Smooth muscle cell (in vitro differentiated cells): ENCODE results near the gene OR13C3. TPM values are rescaled to one million over a fixed set of nuclear protein-coding genes. Genes with fewer than 3 reads are reported as not detected.

Source experiments
- DNase-seq: peaks from one replicate; lab custom pipeline; 2025; ENCODE audit not compliant: unreplicated experiment; lab: John Stamatoyannopoulos, UW
- H2AFZ ChIP-seq: fragments of 200-600 bp; sonication (generic); 2 replicates; pipeline ENCODE4 v1.6.0; 2016; ENCODE audit warnings: antibody characterized with exemption, low read depth, mild to moderate bottlenecking
- H3F3A ChIP-seq: fragments of 200-600 bp; sonication (generic); 2 replicates; pipeline ENCODE4 v1.6.0; 2017; ENCODE audit warnings: antibody characterized with exemption, low read depth
- H3K27ac ChIP-seq: fragments of 200-600 bp; sonication (generic); 2 replicates; pipeline ENCODE4 v1.5.1; 2016; ENCODE audit warnings: low read depth, mild to moderate bottlenecking
- H3K27me3 ChIP-seq: fragments of 200-600 bp; sonication (generic); 2 replicates; pipeline ENCODE4 v1.6.1; 2016; ENCODE audit warnings: low read depth, mild to moderate bottlenecking
- H3K36me3 ChIP-seq: fragments of 200-600 bp; sonication (generic); 2 replicates; pipeline ENCODE4 v1.5.1; 2016; ENCODE audit warnings: low read depth
- H3K4me1 ChIP-seq: fragments of 200-600 bp; sonication (generic); 2 replicates; pipeline ENCODE4 v1.5.1; 2016; ENCODE audit warnings: low read depth
- H3K4me2 ChIP-seq: fragments of 200-600 bp; sonication (generic); 2 replicates; pipeline ENCODE4 v1.6.0; 2016; ENCODE audit warnings: mild to moderate bottlenecking
- H3K4me3 ChIP-seq: fragments of 200-600 bp; sonication (generic); 2 replicates; pipeline ENCODE4 v1.5.1; 2016; ENCODE audit warnings: mild to moderate bottlenecking
- H3K79me2 ChIP-seq: fragments of 200-600 bp; sonication (generic); 2 replicates; pipeline ENCODE4 v1.6.0; 2016; ENCODE audit warnings: low read depth, mild to moderate bottlenecking
- H3K9ac ChIP-seq: fragments of 200-600 bp; sonication (generic); 2 replicates; pipeline ENCODE4 v1.6.0; 2016; ENCODE audit warnings: low read depth
- H3K9me3 ChIP-seq: fragments of 200-600 bp; sonication (generic); replicated peaks from 2 replicates; pipeline ENCODE4 v1.5.1; 2016; ENCODE audit warnings: low read depth
- H4K20me1 ChIP-seq: fragments of 200-600 bp; sonication (generic); 2 replicates; pipeline ENCODE4 v1.6.0; 2016; ENCODE audit warnings: low read depth
- CTCF ChIP-seq: fragments of 200-600 bp; sonication (generic); IDR thresholded peaks from 2 replicates; pipeline ENCODE4 v1.5.1; 2017; ENCODE audit warnings: borderline replicate concordance, mild to moderate bottlenecking, antibody characterized with exemption; ENCODE audit not compliant: insufficient read depth, poor library complexity, severe bottlenecking
- WGBS: methylation state at CpG from one replicate; pipeline ENCODE4 v1.1.7; 2016; ENCODE audit warnings: low lambda C conversion rate; 5-methylcytosine and 5-hydroxymethylcytosine counted together
- polyA plus RNA-seq: library from polyadenylated mRNA; unstranded; fragments of >200 nt; fragmentation: Nextera tagmentation; extraction: Ambion mirVana; gene quantifications from 2 replicates; pipeline ENCODE4 v1.2.1, GENCODE V29; 2016
- total RNA-seq: library from RNA; depleted of rRNA; stranded (reverse); fragments of >200 nt; gene quantifications from 2 replicates; pipeline ENCODE4 v1.2.3, GENCODE V29; 2014

Gene OR13C3
- total and polyA plus RNA-seq, 2 experiments from 2014 or later: not detected

- H3K4me1 ChIP-seq: no peaks in the 10 kb centered on the region
- TF ChIP-seq CTCF: no peak
- no peaks in the 10 kb centered on the region for H3K9me3 ChIP-seq
- H3K4me3 ChIP-seq: no peak overlapping the region
- 100% methylated on average over 1 of the region's 1 CpG for WGBS
- H3K79me2 ChIP-seq: no peaks in the 10 kb centered on the region
- no peaks in the 10 kb centered on the region for H3F3A ChIP-seq
- H3K27me3 ChIP-seq: no peaks in the 10 kb centered on the region
- no peak overlapping the region for H3K27ac ChIP-seq
- H2AFZ ChIP-seq: no peak overlapping the region
- no peak overlapping the region for H3K4me2 ChIP-seq
- H4K20me1 ChIP-seq: no peaks in the 10 kb centered on the region
- no peak for DNase-seq
- no peak overlapping the region for H3K9ac ChIP-seq
- H3K36me3 ChIP-seq: no peaks in the 10 kb centered on the region
Observed at GRCh38 chr9:104555521-104555920, 18.9 kb upstream of the OR13C3 start.

GRCh38 chr9:104553261-104553660, 16.6 kb upstream of the OR13C3 start:
- Histone ChIP-seq H3K9ac (no peak overlapping the region), H3K27me3 (no peaks in the 10 kb centered on the region), H3K4me1 (no peaks in the 10 kb centered on the region), H3K79me2 (no peaks in the 10 kb centered on the region), H2AFZ (no peak overlapping the region), H4K20me1 (no peaks in the 10 kb centered on the region), H3K36me3 (no peaks in the 10 kb centered on the region), H3K4me2 (no peak overlapping the region), H3K27ac (no peak overlapping the region), H3K9me3 (no peaks in the 10 kb centered on the region), H3F3A (no peaks in the 10 kb centered on the region), H3K4me3 (no peak overlapping the region)
- 37% methylated on average over 1 of the region's 1 CpG for WGBS
- no peak for DNase-seq
- TF ChIP-seq CTCF: no peak

GRCh38 chr9:104544644-104545043, 8.0 kb upstream of the OR13C3 start:
- no peaks in the 10 kb centered on the region for H3K9me3 ChIP-seq
- no peaks in the 10 kb centered on the region for H3K27me3 ChIP-seq
- TF ChIP-seq CTCF: no peak
- no peaks in the 10 kb centered on the region for H3K4me1 ChIP-seq
- H4K20me1 ChIP-seq: no peaks in the 10 kb centered on the region
- no peak overlapping the region for H3K4me2 ChIP-seq
- no peak overlapping the region for H3K4me3 ChIP-seq
- H3K27ac ChIP-seq: no peak overlapping the region
- H3K79me2 ChIP-seq: no peaks in the 10 kb centered on the region
- no peaks in the 10 kb centered on the region for H3K36me3 ChIP-seq
- H2AFZ ChIP-seq: no peak overlapping the region
- H3K9ac ChIP-seq: no peak overlapping the region
- DNase-seq: no peak
- H3F3A ChIP-seq: no peaks in the 10 kb centered on the region
- WGBS: 93% methylated on average over 4 of the region's 4 CpGs

GRCh38 chr9:104539275-104539674, 2.6 kb upstream of the OR13C3 start:
- H2AFZ ChIP-seq: no peak overlapping the region
- 78% methylated on average over 1 of the region's 1 CpG for WGBS
- no peak for TF ChIP-seq CTCF
- H3K9me3 ChIP-seq: no peaks in the 10 kb centered on the region
- DNase-seq: no peak
- no peaks in the 10 kb centered on the region for H3K4me1 ChIP-seq
- H3K4me3 ChIP-seq: no peak overlapping the region
- H3K9ac ChIP-seq: no peak overlapping the region
- H3K27me3 ChIP-seq: no peaks in the 10 kb centered on the region
- H4K20me1 ChIP-seq: no peaks in the 10 kb centered on the region
- no peaks in the 10 kb centered on the region for H3K79me2 ChIP-seq
- no peaks in the 10 kb centered on the region for H3F3A ChIP-seq
- no peak overlapping the region for H3K4me2 ChIP-seq
- no peak overlapping the region for H3K27ac ChIP-seq
- no peaks in the 10 kb centered on the region for H3K36me3 ChIP-seq
